ENCODE results near the gene SLC35G3. TPM values are rescaled to one million over a fixed set of nuclear protein-coding genes. Genes with fewer than 3 reads are reported as not detected.

The SLC35G3 gene
- total RNA-seq, 2 donors from 2014 or later: not detected

- Mint-ChIP-seq H3K9me3 (no peaks in the 10 kb centered on the region), H3K4me1 (no peaks in the 10 kb centered on the region), H3K4me3 (no peak overlapping the region), H3K36me3 (ENCODE audit: low read depth) (no peaks in the 10 kb centered on the region), H3K27ac (no peak overlapping the region), H3K27me3 (no peaks in the 10 kb centered on the region)
- no peak for ATAC-seq (replicated peaks)
These were observed 47.9 kb downstream of the SLC35G3 start for GRCh38 chr17:35146214-35146833.

GRCh38 chr17:35144840-35145239 lies 49.4 kb downstream of the SLC35G3 start:
- Mint-ChIP-seq H3K4me1 (no peaks in the 10 kb centered on the region), H3K27ac (no peak overlapping the region), H3K4me3 (no peak overlapping the region), H3K9me3 (no peaks in the 10 kb centered on the region), H3K36me3 (ENCODE audit: low read depth) (peaks cover 6% of the 10 kb centered on the region), H3K27me3 (no peaks in the 10 kb centered on the region)
- no peak for ATAC-seq (replicated peaks)

Other genes starting within 250 kb of the SLC35G3 start
- gene CCT6B, start 232.9 kb downstream of the SLC35G3 start, total RNA-seq: 1 to 10 TPM in 1 of 2 donors, under 1 TPM in 1; 0.76 to 1.7 TPM
- gene ZNF830, start 232.9 kb downstream of the SLC35G3 start, total RNA-seq: 10 to 100 TPM; 20.1 to 23.2 TPM
- gene LIG3, start 213.9 kb downstream of the SLC35G3 start, total RNA-seq: 10 to 100 TPM; 52.9 to 54.3 TPM
- 10 to 100 TPM; 32.9 to 51.1 TPM for gene RFFL, start 130.7 kb downstream of the SLC35G3 start, total RNA-seq
- 10 to 100 TPM; 23.9 to 36.6 TPM for gene RAD51D, start 74.5 kb downstream of the SLC35G3 start, total RNA-seq
- gene FNDC8, start 72.8 kb downstream of the SLC35G3 start, total RNA-seq: not detected
- gene NLE1, start 52.1 kb downstream of the SLC35G3 start, total RNA-seq: 10 to 100 TPM; 15.8 to 38.9 TPM
- not detected for gene UNC45B, start 46.6 kb downstream of the SLC35G3 start, total RNA-seq
- 10 to 100 TPM; 31.3 to 45.6 TPM for gene SLFN5, start 48.7 kb upstream of the SLC35G3 start, total RNA-seq
- gene SLFN11, start 179.2 kb upstream of the SLC35G3 start, total RNA-seq: 100 to 1,000 TPM in 1 of 2 donors, 10 to 100 TPM in 1; 77.5 to 112 TPM
- gene SLFN12, start 238.1 kb upstream of the SLC35G3 start, total RNA-seq: 10 to 100 TPM; 10.4 to 13.5 TPM